MCF 10A (cell line): ENCODE results near the gene PRDM1. TPM values are rescaled to one million over a fixed set of nuclear protein-coding genes. Genes with fewer than 3 reads are reported as not detected.

Experiments
- BruUV-seq: library from RNA; stranded (reverse); fragments of 400-500 nt; replicated peaks from 2 replicates; lab custom pipeline; 2021; lab: Mats Ljungman, UMichigan
- CTCF ChIA-PET: fragments of 300-600 bp; sonication (Branson Sonifier 250); formaldehyde crosslinking; extraction: SDS; loops from one replicate; lab custom pipeline; 2021; ENCODE audit warnings: antibody characterized with exemption, inconsistent platforms; lab: Yijun Ruan, JAX
- POLR2A ChIA-PET: fragments of 300-600, 350-650 bp; sonication (Branson Sonifier 250); formaldehyde crosslinking; extraction: SDS; loops from one replicate; lab custom pipeline; 2020; ENCODE audit warnings: antibody characterized with exemption, inconsistent platforms; lab: Yijun Ruan, JAX
- DNase-seq: peaks from one replicate; pipeline ENCODE4 v3.0.0-alpha.2; 2018; ENCODE audit not compliant: unreplicated experiment
- H3K27ac Mint-ChIP-seq: one replicate; pipeline ENCODE4 v1.8.0; 2022; ENCODE audit warnings: mild to moderate bottlenecking, low read depth, mixed read lengths; ENCODE audit not compliant: unreplicated experiment
- H3K27me3 Mint-ChIP-seq: one replicate; pipeline ENCODE4 v1.8.0; 2022; ENCODE audit warnings: mixed read lengths; ENCODE audit not compliant: insufficient read depth, unreplicated experiment
- H3K36me3 Mint-ChIP-seq: one replicate; pipeline ENCODE4 v1.8.0; 2022; ENCODE audit warnings: mild to moderate bottlenecking, moderate library complexity, mixed read lengths; ENCODE audit not compliant: insufficient read depth, unreplicated experiment
- H3K4me1 Mint-ChIP-seq: one replicate; pipeline ENCODE4 v1.8.0; 2022; ENCODE audit warnings: mixed read lengths; ENCODE audit not compliant: insufficient read depth, unreplicated experiment
- H3K4me3 Mint-ChIP-seq: one replicate; pipeline ENCODE4 v1.8.0; 2022; ENCODE audit warnings: mild to moderate bottlenecking, moderate library complexity, mixed read lengths; ENCODE audit not compliant: unreplicated experiment
- H3K9me3 Mint-ChIP-seq: one replicate; pipeline ENCODE4 v1.8.0; 2022; ENCODE audit warnings: mixed read lengths; ENCODE audit not compliant: unreplicated experiment
- intact Hi-C: fragments of 100-400 bp; cut with micrococcal nuclease; formaldehyde crosslinking; loops from 2 replicates; pipeline ENCODE4 v1.14.1; 2022
- total RNA-seq: library from RNA; stranded (reverse); gene quantifications from 2 replicates; pipeline ENCODE4 v1.2.3, GENCODE V29; 2022
- TF ChIP-seq, protein P1 (sequence below): fragments of 200-600 bp; IDR thresholded peaks from one replicate; pipeline ENCODE4 v1.8.0; 2022; ENCODE audit warnings: antibody characterized with exemption, mild to moderate bottlenecking; ENCODE audit not compliant: unreplicated experiment

PRDM1 gene
- total RNA-seq, 1 experiment from 2014 or later, result 13.1 TPM

DNA sequence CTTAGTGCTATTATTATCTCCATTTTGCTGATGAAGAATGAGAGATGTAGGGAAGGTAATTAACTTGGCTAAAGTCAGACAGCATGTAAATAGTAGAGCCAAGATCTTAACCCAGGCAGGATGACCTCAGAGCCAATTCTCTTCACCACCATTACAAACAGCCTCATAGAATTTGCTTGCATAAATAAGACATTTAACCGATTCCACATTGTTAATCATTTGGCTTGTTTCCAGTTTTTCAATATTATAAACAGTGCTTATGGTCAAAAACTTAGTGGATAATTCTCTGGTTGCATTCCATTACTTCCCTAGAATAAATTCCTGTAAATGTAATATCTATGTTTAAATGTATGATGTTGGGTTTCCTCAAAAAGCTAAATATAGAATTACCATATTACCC lies 19.1 kb upstream of the PRDM1 start:
- Mint-ChIP-seq H3K36me3 (no peaks in the 10 kb centered on the region), H3K9me3 (no peaks in the 10 kb centered on the region), H3K27ac (no peak overlapping the region), H3K27me3 (no peaks in the 10 kb centered on the region), H3K4me3 (no peak overlapping the region), H3K4me1 (peaks cover 16% of the 10 kb centered on the region)
- no TSS peak for BruUV-seq
- CTCF ChIA-PET, result no interaction called here
- POLR2A ChIA-PET, result no interaction called here
- TF ChIP-seq, protein P1, sequence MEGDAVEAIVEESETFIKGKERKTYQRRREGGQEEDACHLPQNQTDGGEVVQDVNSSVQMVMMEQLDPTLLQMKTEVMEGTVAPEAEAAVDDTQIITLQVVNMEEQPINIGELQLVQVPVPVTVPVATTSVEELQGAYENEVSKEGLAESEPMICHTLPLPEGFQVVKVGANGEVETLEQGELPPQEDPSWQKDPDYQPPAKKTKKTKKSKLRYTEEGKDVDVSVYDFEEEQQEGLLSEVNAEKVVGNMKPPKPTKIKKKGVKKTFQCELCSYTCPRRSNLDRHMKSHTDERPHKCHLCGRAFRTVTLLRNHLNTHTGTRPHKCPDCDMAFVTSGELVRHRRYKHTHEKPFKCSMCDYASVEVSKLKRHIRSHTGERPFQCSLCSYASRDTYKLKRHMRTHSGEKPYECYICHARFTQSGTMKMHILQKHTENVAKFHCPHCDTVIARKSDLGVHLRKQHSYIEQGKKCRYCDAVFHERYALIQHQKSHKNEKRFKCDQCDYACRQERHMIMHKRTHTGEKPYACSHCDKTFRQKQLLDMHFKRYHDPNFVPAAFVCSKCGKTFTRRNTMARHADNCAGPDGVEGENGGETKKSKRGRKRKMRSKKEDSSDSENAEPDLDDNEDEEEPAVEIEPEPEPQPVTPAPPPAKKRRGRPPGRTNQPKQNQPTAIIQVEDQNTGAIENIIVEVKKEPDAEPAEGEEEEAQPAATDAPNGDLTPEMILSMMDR, result no peak
- intact Hi-C loops, result no loop called here
- DNase-seq, result no peak

DNA sequence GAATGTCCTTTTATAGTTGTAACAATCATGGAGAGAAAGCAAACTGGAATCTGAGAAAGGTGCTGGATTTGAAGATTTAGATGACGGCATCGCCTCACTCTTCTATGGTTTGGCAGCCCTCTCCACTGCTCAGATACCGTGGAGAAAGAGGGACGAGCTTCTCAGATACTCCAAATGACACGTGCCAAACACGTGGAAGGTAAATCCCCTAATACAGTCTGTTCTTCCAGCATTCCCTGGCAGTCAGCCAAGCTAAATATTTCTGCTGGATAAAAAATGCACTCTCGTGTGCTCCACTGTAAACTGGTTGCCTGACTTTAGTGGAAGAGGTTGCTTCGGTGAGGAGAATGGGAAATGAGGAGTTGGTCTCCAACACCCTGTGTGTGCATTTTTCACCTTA lies 16.7 kb upstream of the PRDM1 start:
- no peaks in the 10 kb centered on the region for H3K9me3 Mint-ChIP-seq
- TF ChIP-seq, protein P1, result no peak
- peak; percentile 95 for DNase-seq
- ChIA-PET POLR2A (interaction anchor here (0.6 to 1.3 kb wide), 8 partner anchors 13 to 79 kb away, joined by 3 to 5 read pairs (median 4); partner anchors contain the start of gene PRDM1), CTCF (interaction anchor here (1.0 to 1.8 kb wide), 3 partner anchors 11 to 17 kb away, joined by 4 to 6 read pairs (median 5); partner anchors contain the start of gene PRDM1)
- no peak overlapping the region for H3K27ac Mint-ChIP-seq
- H3K4me3 Mint-ChIP-seq, result no peak overlapping the region
- BruUV-seq, result no TSS peak
- no peaks in the 10 kb centered on the region for H3K36me3 Mint-ChIP-seq
- H3K4me1 Mint-ChIP-seq, result peaks cover 11% of the 10 kb centered on the region
- intact Hi-C loops, result no loop called here
- no peaks in the 10 kb centered on the region for H3K27me3 Mint-ChIP-seq

DNA sequence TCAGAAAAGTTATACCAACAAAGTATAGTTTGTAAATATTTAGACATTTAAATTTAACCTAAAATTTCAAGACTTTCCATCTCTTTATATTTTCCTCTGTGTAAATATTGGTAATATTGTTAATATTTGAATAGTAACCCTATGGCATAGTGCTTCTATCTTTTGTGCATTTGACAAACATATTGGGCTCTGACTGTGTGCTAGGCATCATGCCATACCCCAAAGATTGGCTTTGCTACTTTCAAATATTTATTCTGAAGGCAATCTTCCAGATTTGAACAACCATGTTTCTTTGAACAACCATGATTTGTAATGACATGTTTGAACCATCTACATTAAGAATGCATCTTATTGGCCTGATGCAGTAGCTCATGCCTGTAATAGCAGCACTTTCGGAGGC lies 15.5 kb upstream of the PRDM1 start:
- no peak overlapping the region for H3K4me3 Mint-ChIP-seq
- TF ChIP-seq, protein P1, result no peak
- H3K9me3 Mint-ChIP-seq, result no peaks in the 10 kb centered on the region
- ChIA-PET CTCF (interaction anchor here (0.7 to 1.6 kb wide), 2 partner anchors 10 to 13 kb away, joined by 3 to 6 read pairs; no protein-coding TSS in a partner anchor), POLR2A (no interaction called here)
- no TSS peak for BruUV-seq
- H3K36me3 Mint-ChIP-seq, result no peaks in the 10 kb centered on the region
- no peaks in the 10 kb centered on the region for H3K27me3 Mint-ChIP-seq
- intact Hi-C loops, result no loop called here
- peaks cover 11% of the 10 kb centered on the region for H3K4me1 Mint-ChIP-seq
- no peak overlapping the region for H3K27ac Mint-ChIP-seq
- DNase-seq, result no peak

DNA sequence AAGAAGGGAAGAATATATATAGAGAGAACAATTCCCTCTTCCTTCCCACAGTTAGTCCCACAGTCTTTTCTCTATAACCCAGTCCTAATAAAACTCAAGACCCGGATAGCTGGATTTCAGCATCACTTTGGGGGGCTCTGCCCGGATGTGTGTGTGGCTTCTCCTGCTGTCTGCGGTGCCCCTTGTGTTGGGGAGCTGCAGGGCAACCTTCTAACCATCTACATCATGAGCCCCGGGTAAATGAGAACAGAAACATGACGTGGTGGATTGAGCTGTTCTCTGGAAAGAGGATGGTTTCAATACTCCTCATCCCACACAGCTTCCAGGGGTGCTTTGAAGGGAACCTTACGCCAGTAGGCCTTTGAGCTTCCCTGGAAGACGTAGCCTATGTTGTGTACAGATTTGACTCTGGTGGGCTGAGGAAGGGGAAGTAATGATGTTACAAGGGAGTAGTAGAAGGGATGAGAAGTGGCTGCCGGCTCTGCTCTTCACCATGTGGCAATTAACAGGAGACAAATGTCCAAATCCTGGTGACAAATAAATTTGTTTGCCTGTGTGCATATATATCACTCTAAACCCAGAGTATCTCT lies 13.5 kb upstream of the PRDM1 start:
- TF ChIP-seq, protein P1, result no peak
- CTCF ChIA-PET, result interaction anchor here (0.7 to 0.8 kb wide), 4 partner anchors 14 to 641 kb away, joined by 3 to 4 read pairs (median 4); no protein-coding TSS in a partner anchor
- no peak overlapping the region for H3K27ac Mint-ChIP-seq
- H3K36me3 Mint-ChIP-seq, result no peaks in the 10 kb centered on the region
- POLR2A ChIA-PET, result interaction anchor here (1.2 kb wide), 1 partner anchor 13 kb away, joined by 5 read pairs; the partner anchor contains the start of gene PRDM1
- no peak overlapping the region for H3K4me3 Mint-ChIP-seq
- H3K27me3 Mint-ChIP-seq, result no peaks in the 10 kb centered on the region
- intact Hi-C loops, result no loop called here
- H3K9me3 Mint-ChIP-seq, result no peaks in the 10 kb centered on the region
- peaks cover 11% of the 10 kb centered on the region for H3K4me1 Mint-ChIP-seq
- no TSS peak for BruUV-seq
- no peak for DNase-seq
